H9 (cell line): ENCODE results near the gene FAM83E. TPM values are rescaled to one million over a fixed set of nuclear protein-coding genes. Genes with fewer than 3 reads are reported as not detected.
A peak's percentile ranks its signal among the peaks of the same experiment; 100 is the strongest.

Experiments
- DNase-seq: peaks from one replicate; pipeline ENCODE4 v3.0.0-alpha.2; 2017
- H2AFZ ChIP-seq: one replicate; pipeline ENCODE4 v1.6.1; 2013; ENCODE audit warnings: mild to moderate bottlenecking, low read length, control low read depth, moderate library complexity
- H2AK5ac ChIP-seq: 2 replicates; pipeline ENCODE4 v1.6.1; 2013; ENCODE audit warnings: low read length, control low read depth, mixed read lengths; ENCODE audit not compliant: insufficient read length
- H2BK120ac ChIP-seq: one replicate; pipeline ENCODE4 v1.6.1; 2013; ENCODE audit warnings: low read depth, mild to moderate bottlenecking, low read length, control low read depth, inconsistent platforms; ENCODE audit not compliant: poor library complexity, severe bottlenecking
- H2BK12ac ChIP-seq: 2 replicates; pipeline ENCODE4 v1.6.1; 2013; ENCODE audit warnings: low read length, control low read depth, mixed read lengths, low read depth; ENCODE audit not compliant: insufficient read length
- H2BK15ac ChIP-seq: 2 replicates; pipeline ENCODE4 v1.6.1; 2013; ENCODE audit warnings: low read depth, low read length, control low read depth
- H2BK20ac ChIP-seq: one replicate; pipeline ENCODE4 v1.6.1; 2013; ENCODE audit warnings: low read depth, mild to moderate bottlenecking, low read length, control low read depth, inconsistent platforms; ENCODE audit not compliant: poor library complexity, severe bottlenecking
- H2BK5ac ChIP-seq: 2 replicates; pipeline ENCODE4 v1.6.1; 2013; ENCODE audit warnings: low read length, control low read depth, mixed read lengths; ENCODE audit not compliant: insufficient read length
- H3K14ac ChIP-seq: 2 replicates; pipeline ENCODE4 v1.6.1; 2013; ENCODE audit warnings: low read length, control low read depth; ENCODE audit not compliant: insufficient read depth
- H3K18ac ChIP-seq: 2 replicates; pipeline ENCODE4 v1.6.1; 2013; ENCODE audit warnings: low read depth, mild to moderate bottlenecking, mixed read lengths, low read length, control low read depth; ENCODE audit not compliant: insufficient read length
- H3K23ac ChIP-seq: 2 replicates; pipeline ENCODE4 v1.6.1; 2013; ENCODE audit warnings: low read length, control low read depth, mixed read lengths, low read depth; ENCODE audit not compliant: insufficient read length
- H3K23me2 ChIP-seq: 2 replicates; pipeline ENCODE4 v1.6.1; 2013; ENCODE audit warnings: low read depth, mild to moderate bottlenecking, mixed read lengths, low read length, control low read depth; ENCODE audit not compliant: insufficient read length, poor library complexity, severe bottlenecking
- H3K27ac ChIP-seq: 2 replicates; pipeline ENCODE4 v1.5.1; 2013; ENCODE audit warnings: low read length, control low read depth, mixed read lengths, low read depth; ENCODE audit not compliant: insufficient read length
- H3K27me3 ChIP-seq: 2 replicates; pipeline ENCODE4 v1.6.1; 2013; ENCODE audit warnings: low read length, control low read depth, inconsistent platforms; ENCODE audit not compliant: insufficient read depth
- H3K4ac ChIP-seq: 2 replicates; pipeline ENCODE4 v1.6.1; 2013; ENCODE audit warnings: low read depth, mild to moderate bottlenecking, control low read depth, inconsistent platforms, low read length, moderate library complexity
- H3K4me1 ChIP-seq: 2 replicates; pipeline ENCODE4 v1.6.1; 2013; ENCODE audit warnings: low read length, control low read depth, inconsistent platforms; ENCODE audit not compliant: insufficient read depth
- H3K4me2 ChIP-seq: 2 replicates; pipeline ENCODE4 v1.6.1; 2013; ENCODE audit warnings: low read length, control low read depth, mixed read lengths; ENCODE audit not compliant: insufficient read length, insufficient read depth
- H3K56ac ChIP-seq: 2 replicates; pipeline ENCODE4 v1.6.1; 2013; ENCODE audit warnings: low read depth, mild to moderate bottlenecking, mixed read lengths, low read length, control low read depth; ENCODE audit not compliant: insufficient read length
- H3K79me1 ChIP-seq: 2 replicates; pipeline ENCODE4 v1.6.1; 2013; ENCODE audit warnings: low read depth, mild to moderate bottlenecking, moderate library complexity, low read length, control low read depth, inconsistent platforms; ENCODE audit not compliant: insufficient read depth, poor library complexity, severe bottlenecking
- H3K79me2 ChIP-seq: 2 replicates; pipeline ENCODE4 v1.6.1; 2013; ENCODE audit warnings: low read length, control low read depth, inconsistent platforms; ENCODE audit not compliant: insufficient read depth
- H3K9ac ChIP-seq: 2 replicates; pipeline ENCODE4 v1.6.1; 2013; ENCODE audit warnings: low read length, control low read depth, mixed read lengths; ENCODE audit not compliant: insufficient read length; ENCODE audit errors: extremely low read depth
- H3K9me3 ChIP-seq: one replicate; pipeline ENCODE4 v1.6.1; 2013; ENCODE audit warnings: low read depth, low read length, inconsistent platforms; ENCODE audit not compliant: control insufficient read depth
- H3T11ph ChIP-seq: one replicate; pipeline ENCODE4 v1.6.1; 2013; ENCODE audit warnings: mild to moderate bottlenecking, low read length, control low read depth, inconsistent platforms
- H4K20me1 ChIP-seq: one replicate; pipeline ENCODE4 v1.6.1; 2013; ENCODE audit not compliant: control insufficient read depth, insufficient read length, insufficient read depth
- H4K5ac ChIP-seq: 2 replicates; pipeline ENCODE4 v1.6.1; 2013; ENCODE audit warnings: low read depth, mild to moderate bottlenecking, mixed read lengths, low read length, control low read depth; ENCODE audit not compliant: insufficient read length
- H4K8ac ChIP-seq: replicated peaks from 2 replicates; pipeline ENCODE4 v1.6.1; 2013; ENCODE audit warnings: low read length, control low read depth, mixed read lengths, low read depth; ENCODE audit not compliant: insufficient read length
- H4K91ac ChIP-seq: 2 replicates; pipeline ENCODE4 v1.6.1; 2013; ENCODE audit warnings: low read depth, mild to moderate bottlenecking, moderate library complexity, mixed read lengths, low read length, control low read depth; ENCODE audit not compliant: insufficient read length
- H3K27ac Mint-ChIP-seq, 3 experiments: 2 replicates in 2 of 3; 3 replicates in 1 of 3; pipeline ENCODE4 v1.8.0; 2020 to 2021; ENCODE audit warnings: mixed read lengths in 3 of 3, mild to moderate bottlenecking in 1 of 3, moderate library complexity in 1 of 3
- H3K27me3 Mint-ChIP-seq: 2 replicates; pipeline ENCODE4 v1.8.0; 2021; ENCODE audit warnings: low read depth, mild to moderate bottlenecking, moderate library complexity, mixed read lengths
- H3K36me3 Mint-ChIP-seq, 3 experiments: 2 replicates in 2 of 3; 3 replicates in 1 of 3; pipeline ENCODE4 v1.8.0; 2020 to 2021; ENCODE audit warnings: low read depth in 3 of 3, mixed read lengths in 3 of 3; ENCODE audit not compliant: insufficient read depth in 1 of 3
- H3K4me1 Mint-ChIP-seq, 2 experiments: 2 replicates each; pipeline ENCODE4 v1.8.0; 2020; ENCODE audit warnings: mixed read lengths in 2 of 2
- H3K4me3 Mint-ChIP-seq, 2 experiments: 2 replicates in 1 of 2; 3 replicates in 1 of 2; pipeline ENCODE4 v1.8.0; 2020 to 2021; ENCODE audit warnings: mild to moderate bottlenecking in 2 of 2, mixed read lengths in 2 of 2, moderate library complexity in 1 of 2
- H3K9me3 Mint-ChIP-seq, 2 experiments: 2 replicates in 1 of 2; 3 replicates in 1 of 2; pipeline ENCODE4 v1.8.0; 2020; ENCODE audit warnings: mild to moderate bottlenecking in 2 of 2, mixed read lengths in 2 of 2, moderate library complexity in 1 of 2
- CTCF ChIP-seq: fragments of 200-600 bp; sonication (generic); conservative IDR thresholded peaks from 3 replicates; pipeline ENCODE4 v1.8.0; 2021; ENCODE audit warnings: antibody characterized with exemption, mild to moderate bottlenecking
- WGBS: extraction: QIAGEN DNeasy Blood & Tissue Kit; methylation state at CpG from one replicate; pipeline ENCODE4 v1.1.7; 2013; ENCODE audit warnings: missing lambda C conversion rate, low lambda C conversion rate, mixed read lengths; ENCODE audit not compliant: insufficient read length; ENCODE audit errors: extremely low coverage; 5-methylcytosine and 5-hydroxymethylcytosine counted together
- total RNA-seq: library from RNA; stranded (reverse); gene quantifications from 2 replicates; pipeline ENCODE4 v1.2.1, GENCODE V29; 2021

Gene FAM83E
- total RNA-seq, 1 experiment from 2014 or later, result 9.2 TPM

DNA sequence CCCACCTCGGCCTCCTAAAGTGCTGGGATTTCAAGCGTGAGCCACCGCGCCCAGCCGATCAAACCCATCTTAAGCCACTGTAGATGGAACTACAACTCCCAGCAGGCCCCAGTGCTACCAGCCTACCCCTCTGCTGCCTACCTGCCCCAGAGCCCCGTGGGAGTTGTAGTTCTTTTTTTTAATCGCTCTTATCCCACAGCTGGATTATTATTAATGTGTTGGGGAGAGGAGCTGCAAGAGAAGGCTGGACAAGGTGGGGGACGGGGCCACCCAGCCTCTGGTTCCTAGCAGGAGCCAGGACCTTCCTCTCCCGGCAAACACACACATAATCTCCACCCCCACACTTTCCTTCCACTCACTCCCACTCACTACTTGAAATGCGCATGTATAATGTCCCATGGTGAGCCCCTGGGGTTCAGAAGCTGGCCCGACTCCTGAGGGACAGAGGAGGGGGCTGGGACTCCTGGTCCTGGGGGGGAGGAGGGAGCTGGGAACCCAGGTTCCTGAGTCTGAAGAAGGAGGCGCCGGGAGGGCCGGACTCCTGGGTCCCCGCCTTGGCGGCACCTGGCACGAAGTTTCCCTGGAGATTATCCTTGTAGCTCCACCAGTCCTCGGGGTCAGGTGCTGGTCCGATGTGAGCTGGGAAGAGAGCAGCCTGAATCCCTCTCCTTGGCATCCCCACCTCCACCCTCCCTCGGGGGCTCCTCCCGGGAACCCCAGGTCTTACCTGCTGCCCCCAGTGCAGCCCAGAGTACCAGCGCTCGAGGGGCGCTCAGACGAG lies 30.2 kb upstream of the FAM83E start:
- H3K27me3 Mint-ChIP-seq, result no peaks in the 10 kb centered on the region; the same call in 1 of the 2 replicates
- peaks cover 18% of the 10 kb centered on the region in 2 experiments for H3K4me1 Mint-ChIP-seq
- Histone ChIP-seq H3K23ac (no peak overlapping the region), H2BK5ac (no peak overlapping the region), H4K91ac (no peak overlapping the region), H3K4me1 (no peaks in the 10 kb centered on the region), H4K20me1 (no peaks in the 10 kb centered on the region), H3K27ac (no peak overlapping the region), H3K18ac (no peak overlapping the region), H2BK20ac (no peak overlapping the region), H3T11ph (no peak overlapping the region), H3K23me2 (peaks cover 16% of the 10 kb centered on the region), H3K56ac (no peak overlapping the region), H3K27me3 (no peaks in the 10 kb centered on the region), H3K9me3 (no peaks in the 10 kb centered on the region), H3K14ac (no peak overlapping the region), H2BK120ac (no peak overlapping the region), H4K5ac (no peak overlapping the region), H2BK12ac (no peak overlapping the region), H2AFZ (no peak overlapping the region), H3K79me1 (no peaks in the 10 kb centered on the region), H2AK5ac (no peak overlapping the region), H3K4ac (no peak overlapping the region), H4K8ac (no peak overlapping the region), H3K9ac (no peak overlapping the region), H2BK15ac (no peak overlapping the region), H3K79me2 (no peaks in the 10 kb centered on the region), H3K4me2 (peak overlapping the region; percentile 69)
- H3K27ac Mint-ChIP-seq, result peak overlapping the region; percentile 29 to 95 (median 90); a peak in 6 of 7 replicates
- no CpG with 5 or more reads among the region's 25 CpGs for WGBS
- peak overlapping the region; percentile 84 to 93 for H3K4me3 Mint-ChIP-seq
- no peaks in the 10 kb centered on the region; a peak in 1 of 5 replicates for H3K9me3 Mint-ChIP-seq
- H3K36me3 Mint-ChIP-seq, result peaks cover 5 to 21% (median 20%) of the 10 kb centered on the region in 3 experiments
- TF ChIP-seq CTCF, result no peak
- peak; percentile 82 for DNase-seq
